Esophagus muscularis mucosa (tissue), 4 donors: ENCODE results near the gene TBX15.

ENCODE experiments used
- CTCF ChIP-seq, 3 experiments: fragments of 200-600 bp in 2 of 3; fragments of 450-650 bp in 1 of 3; sonication (generic) in 2 of 3; IDR thresholded peaks; one replicate each; pipeline ENCODE4 v1.5.1; 2017 to 2019; ENCODE audit warnings: antibody characterized with exemption in 3 of 3, mild to moderate bottlenecking in 2 of 3, moderate library complexity in 1 of 3
- EP300 ChIP-seq: sonication (generic); formaldehyde crosslinking; IDR thresholded peaks from one replicate; pipeline ENCODE4 v1.6.1; 2017; ENCODE audit warnings: antibody characterized with exemption
- POLR2A ChIP-seq: fragments of 450-650 bp; IDR thresholded peaks from one replicate; pipeline ENCODE4 v1.6.1; 2017; ENCODE audit warnings: antibody characterized with exemption, moderate library complexity, mild to moderate bottlenecking, low read depth
- POLR2AphosphoS5 ChIP-seq, 2 donors: sonication (generic); formaldehyde crosslinking; IDR thresholded peaks; one replicate each; pipeline ENCODE4 v1.6.1; 2017; ENCODE audit warnings: antibody characterized with exemption in 2 of 2

GRCh38 chr1:118926261-118926660 lies 61.9 kb downstream of the TBX15 start:
- no peak for TF ChIP-seq CTCF (IDR thresholded peaks at IDR 0.05)
- TF ChIP-seq EP300, result no peak
- no peak for TF ChIP-seq POLR2A
- TF ChIP-seq POLR2AphosphoS5 (IDR thresholded peaks at IDR 0.05), result no peak
